Liver (tissue), 3 donors: Measurements from ENCODE around the gene PPM1B.
"Not testable (repeated sequence)": the region's sequence is repeated elsewhere in the genome, so short reads cannot be mapped to it uniquely, and the experiment has no call there.

ENCODE experiments used
- FOXA1 ChIP-seq: IDR thresholded peaks from 2 replicates; pipeline ENCODE4 v1.6.1; 2016; ENCODE audit warnings: antibody characterized with exemption
- FOXA2 ChIP-seq: IDR thresholded peaks from 2 replicates; pipeline ENCODE4 v1.6.1; 2016; ENCODE audit warnings: antibody characterized with exemption
- GABPA ChIP-seq, 2 donors: IDR thresholded peaks in 1 of 2; conservative IDR thresholded peaks in 1 of 2; 2 replicates each; pipeline ENCODE4 v1.6.1; 2016; ENCODE audit warnings: antibody characterized with exemption in 2 of 2, mild to moderate bottlenecking in 1 of 2, moderate library complexity in 1 of 2
- JUND ChIP-seq, 2 donors: IDR thresholded peaks; 2 replicates each; pipeline ENCODE4 v1.6.1; 2016; ENCODE audit warnings: antibody characterized with exemption in 2 of 2
- TAF1 ChIP-seq: conservative IDR thresholded peaks from 2 replicates; pipeline ENCODE4 v1.6.1; 2016; ENCODE audit warnings: antibody characterized with exemption, mild to moderate bottlenecking
- YY1 ChIP-seq: IDR thresholded peaks from 2 replicates; pipeline ENCODE4 v1.6.1; 2016; ENCODE audit warnings: antibody characterized with exemption, mild to moderate bottlenecking
- TF ChIP-seq, protein P1 (sequence below): IDR thresholded peaks from 2 replicates; pipeline ENCODE4 v1.6.1; 2016; ENCODE audit warnings: antibody characterized with exemption
- TF ChIP-seq, protein P2 (sequence below): fragments of 150-350 bp; IDR thresholded peaks from 2 replicates; pipeline ENCODE4 v1.5.1; 2017; ENCODE audit warnings: improper control_type of control experiment, low read depth, low read length; ENCODE audit not compliant: missing input control
- TF ChIP-seq, protein P3 (sequence below): IDR thresholded peaks from 2 replicates; pipeline ENCODE4 v1.6.1; 2016; ENCODE audit warnings: antibody characterized with exemption
- donor health status: healthy.
- donor health status: healthy.

DNA sequence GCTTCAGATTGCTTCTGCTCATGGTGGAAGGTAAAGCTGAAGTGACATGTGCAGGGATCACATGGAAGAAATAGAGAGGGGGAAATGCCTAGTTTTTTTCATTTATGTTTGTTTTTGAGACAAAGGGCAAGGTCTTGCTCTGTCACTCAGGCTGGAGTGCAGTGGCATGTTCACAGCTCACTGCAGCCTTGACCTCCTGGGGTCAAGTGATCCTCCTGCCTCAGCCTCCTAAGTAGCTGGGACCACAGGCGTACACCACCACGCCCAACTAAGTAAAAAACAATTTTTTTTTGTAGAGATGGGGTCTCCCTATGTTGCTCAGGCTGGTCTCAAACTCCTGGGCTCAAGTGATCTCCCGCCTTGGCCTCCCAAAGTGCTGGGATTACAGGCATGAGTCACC is 87.0 kb downstream of the PPM1B start:
- TF ChIP-seq, protein P1, sequence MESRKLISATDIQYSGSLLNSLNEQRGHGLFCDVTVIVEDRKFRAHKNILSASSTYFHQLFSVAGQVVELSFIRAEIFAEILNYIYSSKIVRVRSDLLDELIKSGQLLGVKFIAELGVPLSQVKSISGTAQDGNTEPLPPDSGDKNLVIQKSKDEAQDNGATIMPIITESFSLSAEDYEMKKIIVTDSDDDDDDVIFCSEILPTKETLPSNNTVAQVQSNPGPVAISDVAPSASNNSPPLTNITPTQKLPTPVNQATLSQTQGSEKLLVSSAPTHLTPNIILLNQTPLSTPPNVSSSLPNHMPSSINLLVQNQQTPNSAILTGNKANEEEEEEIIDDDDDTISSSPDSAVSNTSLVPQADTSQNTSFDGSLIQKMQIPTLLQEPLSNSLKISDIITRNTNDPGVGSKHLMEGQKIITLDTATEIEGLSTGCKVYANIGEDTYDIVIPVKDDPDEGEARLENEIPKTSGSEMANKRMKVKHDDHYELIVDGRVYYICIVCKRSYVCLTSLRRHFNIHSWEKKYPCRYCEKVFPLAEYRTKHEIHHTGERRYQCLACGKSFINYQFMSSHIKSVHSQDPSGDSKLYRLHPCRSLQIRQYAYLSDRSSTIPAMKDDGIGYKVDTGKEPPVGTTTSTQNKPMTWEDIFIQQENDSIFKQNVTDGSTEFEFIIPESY: not testable (repeated sequence)
- TF ChIP-seq, protein P2, sequence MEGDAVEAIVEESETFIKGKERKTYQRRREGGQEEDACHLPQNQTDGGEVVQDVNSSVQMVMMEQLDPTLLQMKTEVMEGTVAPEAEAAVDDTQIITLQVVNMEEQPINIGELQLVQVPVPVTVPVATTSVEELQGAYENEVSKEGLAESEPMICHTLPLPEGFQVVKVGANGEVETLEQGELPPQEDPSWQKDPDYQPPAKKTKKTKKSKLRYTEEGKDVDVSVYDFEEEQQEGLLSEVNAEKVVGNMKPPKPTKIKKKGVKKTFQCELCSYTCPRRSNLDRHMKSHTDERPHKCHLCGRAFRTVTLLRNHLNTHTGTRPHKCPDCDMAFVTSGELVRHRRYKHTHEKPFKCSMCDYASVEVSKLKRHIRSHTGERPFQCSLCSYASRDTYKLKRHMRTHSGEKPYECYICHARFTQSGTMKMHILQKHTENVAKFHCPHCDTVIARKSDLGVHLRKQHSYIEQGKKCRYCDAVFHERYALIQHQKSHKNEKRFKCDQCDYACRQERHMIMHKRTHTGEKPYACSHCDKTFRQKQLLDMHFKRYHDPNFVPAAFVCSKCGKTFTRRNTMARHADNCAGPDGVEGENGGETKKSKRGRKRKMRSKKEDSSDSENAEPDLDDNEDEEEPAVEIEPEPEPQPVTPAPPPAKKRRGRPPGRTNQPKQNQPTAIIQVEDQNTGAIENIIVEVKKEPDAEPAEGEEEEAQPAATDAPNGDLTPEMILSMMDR: not testable (repeated sequence)
- not testable (repeated sequence) for TF ChIP-seq FOXA1; JUND (IDR thresholded peaks at IDR 0.05); FOXA2; GABPA (IDR thresholded peaks at IDR 0.05 in 1 of 2, conservative IDR thresholded peaks at IDR 0.05 in 1 of 2); TAF1; YY1
- TF ChIP-seq, protein P3, sequence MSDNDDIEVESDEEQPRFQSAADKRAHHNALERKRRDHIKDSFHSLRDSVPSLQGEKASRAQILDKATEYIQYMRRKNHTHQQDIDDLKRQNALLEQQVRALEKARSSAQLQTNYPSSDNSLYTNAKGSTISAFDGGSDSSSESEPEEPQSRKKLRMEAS: not testable (repeated sequence)
